ENCODE results near the gene RAX2. TPM values are rescaled to one million over a fixed set of nuclear protein-coding genes. Genes with fewer than 3 reads are reported as not detected.
A peak's percentile ranks its signal among the peaks of the same experiment; 100 is the strongest.

Gene RAX2
- total and polyA plus RNA-seq, 2 of the 13 experiments (the other 11 are each of a cell fraction or from before 2014, with no cell fraction given): not detected

GRCh38 chr19:3761382-3762129 is 10.5 kb downstream of the RAX2 start, which contains the start of gene APBA3 (continued):
- TF ChIP-seq DDIT3 (CRISPR knock-in tag; IDR thresholded peaks at IDR 0.05): no peak
- no peak for TF ChIP-seq ZNF562 (CRISPR knock-in tag; IDR thresholded peaks at IDR 0.05; ENCODE audit: borderline replicate concordance)
- no peak; the same call in 1 of the 2 replicates for TF ChIP-seq ZBTB49 (CRISPR knock-in tag; IDR thresholded peaks at IDR 0.05; ENCODE audit: borderline replicate concordance)
- TF ChIP-seq ZNF574 (CRISPR knock-in tag; IDR thresholded peaks at IDR 0.05): peak; percentile 90
- TF ChIP-seq GTF2F1 (IDR thresholded peaks at IDR 0.05; ENCODE audit: low read length): no peak
- no peak for TF ChIP-seq NFAT5 (CRISPR knock-in tag; IDR thresholded peaks at IDR 0.05)
- peak; percentile 66; the same call in 1 of the 2 replicates for TF ChIP-seq GLI4 (CRISPR knock-in tag; IDR thresholded peaks at IDR 0.05; ENCODE audit: borderline replicate concordance)
- TF ChIP-seq RBFOX2 (IDR thresholded peaks at IDR 0.05; ENCODE audit: low read depth, low read length): peak; percentile 92
- peak; percentile 94 for TF ChIP-seq GABPB1 (CRISPR knock-in tag; IDR thresholded peaks at IDR 0.05)
- no peak; the same call in 1 of the 2 replicates for TF ChIP-seq TP53 (CRISPR knock-in tag; conservative IDR thresholded peaks at IDR 0.05)
- TF ChIP-seq RXRB (CRISPR knock-in tag; IDR thresholded peaks at IDR 0.05; ENCODE audit: borderline replicate concordance): peak; percentile 15; the same call in 1 of the 2 replicates
- no peak for TF ChIP-seq ZNF770 (CRISPR knock-in tag; IDR thresholded peaks at IDR 0.05)
- TF ChIP-seq ZNF570 (CRISPR knock-in tag; IDR thresholded peaks at IDR 0.05; ENCODE audit: borderline replicate concordance): no peak
- no peak for TF ChIP-seq ZNF615 (CRISPR knock-in tag; IDR thresholded peaks at IDR 0.05; ENCODE audit: borderline replicate concordance)
- peak; percentile 81 for TF ChIP-seq GATAD1 (CRISPR knock-in tag; IDR thresholded peaks at IDR 0.05)
